ENCODE data around the gene KRT5.

- no peak for TF ChIP-seq EP300 (IDR thresholded peaks at IDR 0.05)
- no peak for TF ChIP-seq CTCF (IDR thresholded peaks at IDR 0.05)
- TF ChIP-seq POLR2A (IDR thresholded peaks at IDR 0.05): no peak
Measured at GRCh38 chr12:52524898-52525591, 4.9 kb upstream of the KRT5 start.

Data from ovary (tissue), 3 donors.